H1 (cell line): ENCODE data around the gene CACNG8. TPM values are rescaled to one million over a fixed set of nuclear protein-coding genes. Genes with fewer than 3 reads are reported as not detected.

Experiments
- CTCF ChIA-PET: fragments of 300-600 bp; sonication (Branson Sonifier 250); formaldehyde crosslinking; loops from one replicate; lab custom pipeline; 2021; ENCODE audit not compliant: partially characterized antibody; lab: Charles Lee
- POLR2A ChIA-PET: fragments of 300-600 bp; sonication (Branson Sonifier 250); formaldehyde crosslinking; loops from one replicate; lab custom pipeline; 2021; ENCODE audit warnings: inconsistent platforms; ENCODE audit not compliant: partially characterized antibody; lab: Charles Lee
- DNase-seq, 2 experiments: peaks; one replicate each; pipeline versions ENCODE4 v3.0.0 to v3.0.0-alpha.2; 2010 to 2022; ENCODE audit warnings: low spot score in 2 of 2, low read depth in 1 of 2, mixed read lengths in 1 of 2
- FAIRE-seq: peaks from 2 replicates; lab custom pipeline; 2011; peaks lifted over from hg19 to GRCh38; lab: Jason Lieb, UNC
- H2AFZ ChIP-seq: 2 replicates; pipeline ENCODE4 v1.8.1; 2012; ENCODE audit warnings: low read length, inconsistent platforms
- H2AK5ac ChIP-seq: 2 replicates; pipeline ENCODE4 v1.6.1; 2013; ENCODE audit warnings: low read depth, low read length
- H2BK120ac ChIP-seq: replicated peaks from 2 replicates; pipeline ENCODE3; 2013; ENCODE audit warnings: low read depth, low read length, inconsistent platforms
- H2BK12ac ChIP-seq: 2 replicates; pipeline ENCODE4 v1.6.1; 2013; ENCODE audit warnings: low read depth, low read length
- H2BK15ac ChIP-seq: 2 replicates; pipeline ENCODE4 v1.6.1; 2013; ENCODE audit warnings: low read length
- H2BK20ac ChIP-seq: 2 replicates; pipeline ENCODE4 v1.6.1; 2013; ENCODE audit warnings: low read length
- H2BK5ac ChIP-seq: 2 replicates; pipeline ENCODE4 v1.6.1; 2013; ENCODE audit warnings: low read depth, low read length
- H3K14ac ChIP-seq: 2 replicates; pipeline ENCODE4 v1.6.1; 2013; ENCODE audit warnings: inconsistent platforms; ENCODE audit not compliant: insufficient read length
- H3K18ac ChIP-seq: 2 replicates; pipeline ENCODE4 v1.6.1; 2013; ENCODE audit warnings: low read length; ENCODE audit errors: extremely low read depth
- H3K23ac ChIP-seq: 2 replicates; pipeline ENCODE4 v1.6.1; 2013; ENCODE audit warnings: inconsistent platforms; ENCODE audit not compliant: insufficient read length
- H3K23me2 ChIP-seq: 2 replicates; pipeline ENCODE4 v1.6.1; 2013; ENCODE audit warnings: low read depth, low read length
- H3K27ac ChIP-seq: 2 replicates; pipeline ENCODE4 v1.6.1; 2011; ENCODE audit warnings: low read depth, low read length, inconsistent platforms
- H3K27me3 ChIP-seq, 4 experiments: replicated peaks in 1 of 4; 1 replicate in 1 of 4; 2 replicates in 3 of 4; pipeline versions ENCODE4 v1.6.1 to v1.8.1; 2011 to 2013; ENCODE audit warnings: low read length in 3 of 4, mild to moderate bottlenecking in 3 of 4, inconsistent platforms in 2 of 4, mixed read lengths in 2 of 4, moderate library complexity in 1 of 4; ENCODE audit not compliant: control insufficient read depth in 3 of 4, insufficient read depth in 3 of 4; ENCODE audit errors: extremely low read depth in 1 of 4
- H3K36me3 ChIP-seq, 4 experiments: 2 replicates each; pipeline versions ENCODE4 v1.6.1 to v1.8.1; 2011 to 2013; ENCODE audit warnings: mild to moderate bottlenecking in 4 of 4, low read length in 3 of 4, moderate library complexity in 2 of 4, control low read depth in 1 of 4, inconsistent platforms in 1 of 4; ENCODE audit not compliant: insufficient read depth in 4 of 4, control insufficient read depth in 2 of 4
- H3K4ac ChIP-seq: replicated peaks from 2 replicates; pipeline ENCODE3; 2013; ENCODE audit warnings: low read length, low read depth, mixed read lengths, inconsistent platforms; ENCODE audit not compliant: insufficient read length
- H3K4me1 ChIP-seq, 4 experiments: replicated peaks in 1 of 4; 1 replicate in 1 of 4; 2 replicates in 3 of 4; pipeline versions ENCODE4 v1.6.1 to v1.8.1; 2011 to 2013; ENCODE audit warnings: low read length in 3 of 4, inconsistent platforms in 2 of 4, mixed read lengths in 1 of 4; ENCODE audit not compliant: insufficient read depth in 4 of 4, control insufficient read depth in 3 of 4
- H3K4me2 ChIP-seq, 2 experiments: 2 replicates each; pipeline versions ENCODE4 v1.6.1 to v1.8.1; 2011 to 2013; ENCODE audit warnings: low read depth in 2 of 2, low read length in 2 of 2, control low read depth in 1 of 2, inconsistent platforms in 1 of 2, mild to moderate bottlenecking in 1 of 2; ENCODE audit not compliant: insufficient read depth in 1 of 2
- H3K4me3 ChIP-seq, 4 experiments: fragments of 200-600, 300-600 bp in 1 of 4; sonication (generic), shearing (Covaris generic), sonication (Bioruptor Twin) in 1 of 4; 2 replicates each; pipeline versions ENCODE4 v1.5.1 to v1.8.1; 2011 to 2016; ENCODE audit warnings: low read length in 4 of 4, low read depth in 3 of 4, control low read depth in 2 of 4, inconsistent platforms in 2 of 4, mild to moderate bottlenecking in 2 of 4, mixed read lengths in 1 of 4, moderate library complexity in 1 of 4; ENCODE audit not compliant: insufficient read depth in 2 of 4; ENCODE audit errors: extremely low read depth in 1 of 4
- H3K56ac ChIP-seq: replicated peaks from 2 replicates; pipeline ENCODE3; 2013; ENCODE audit warnings: low read depth, mild to moderate bottlenecking, mixed read lengths, low read length, inconsistent platforms; ENCODE audit not compliant: insufficient read length
- H3K79me1 ChIP-seq: 2 replicates; pipeline ENCODE4 v1.6.1; 2013; ENCODE audit warnings: low read depth, low read length, control low read depth
- H3K79me2 ChIP-seq, 2 experiments: 2 replicates each; pipeline versions ENCODE4 v1.6.1 to v1.8.1; 2012 to 2013; ENCODE audit warnings: low read length in 2 of 2, mild to moderate bottlenecking in 2 of 2, inconsistent platforms in 1 of 2; ENCODE audit not compliant: insufficient read depth in 2 of 2, control insufficient read depth in 1 of 2
- H3K9ac ChIP-seq, 4 experiments: replicated peaks in 1 of 4; 1 replicate in 1 of 4; 2 replicates in 3 of 4; pipeline versions ENCODE4 v1.6.1 to v1.8.1; 2011 to 2013; ENCODE audit warnings: low read depth in 3 of 4, low read length in 3 of 4, control low read depth in 2 of 4, mild to moderate bottlenecking in 2 of 4, moderate library complexity in 2 of 4, inconsistent platforms in 1 of 4; ENCODE audit errors: extremely low read depth in 1 of 4
- H3K9me3 ChIP-seq, 2 experiments: 2 replicates each; pipeline versions ENCODE4 v1.6.1 to v1.8.1; 2012 to 2013; ENCODE audit warnings: mild to moderate bottlenecking in 2 of 2, moderate library complexity in 2 of 2, control low read depth in 1 of 2, inconsistent platforms in 1 of 2, low read depth in 1 of 2, low read length in 1 of 2, mixed read lengths in 1 of 2; ENCODE audit not compliant: insufficient read depth in 2 of 2
- H4K20me1 ChIP-seq, 2 experiments: replicated peaks in 1 of 2; 2 replicates each; pipeline versions ENCODE3 to v1.8.1; 2011 to 2013; ENCODE audit warnings: inconsistent platforms in 2 of 2, low read length in 2 of 2, mild to moderate bottlenecking in 1 of 2; ENCODE audit not compliant: insufficient read depth in 2 of 2, control insufficient read depth in 1 of 2
- H4K5ac ChIP-seq: 2 replicates; pipeline ENCODE4 v1.6.1; 2013; ENCODE audit warnings: low read length, low read depth, mixed read lengths, inconsistent platforms; ENCODE audit not compliant: insufficient read length
- H4K8ac ChIP-seq: 2 replicates; pipeline ENCODE4 v1.8.0; 2013; ENCODE audit warnings: mild to moderate bottlenecking, moderate library complexity, low read length, inconsistent platforms; ENCODE audit not compliant: insufficient read depth; ENCODE audit errors: extremely low read depth
- H4K91ac ChIP-seq: replicated peaks from 2 replicates; pipeline ENCODE3; 2013; ENCODE audit warnings: low read length, mixed read lengths, inconsistent platforms; ENCODE audit not compliant: insufficient read length
- BRCA1 ChIP-seq: IDR thresholded peaks from 2 replicates; pipeline ENCODE4 v1.6.1; 2012; ENCODE audit warnings: low read depth, low read length, improper control_type of control experiment
- CBX8 ChIP-seq: fragments of 300-800, 300-1000 bp; sonication (generic); IDR thresholded peaks from 2 replicates; pipeline ENCODE4 v1.7.1; 2016; ENCODE audit warnings: low read depth, low read length, borderline replicate concordance
- EGR1 ChIP-seq: IDR thresholded peaks from 2 replicates; pipeline ENCODE4 v1.6.1; 2011; ENCODE audit warnings: low read depth, low read length, borderline replicate concordance
- FOSL1 ChIP-seq: IDR thresholded peaks from 2 replicates; pipeline ENCODE4 v1.6.1; 2011; ENCODE audit warnings: mild to moderate bottlenecking, low read depth, low read length, moderate library complexity; ENCODE audit not compliant: insufficient read depth
- HDAC2 ChIP-seq, 2 experiments: fragments of 300-600 bp in 1 of 2; sonication (generic) in 1 of 2; IDR thresholded peaks; 2 replicates each; pipeline ENCODE4 v1.6.1; 2011 to 2012; ENCODE audit warnings: low read depth in 2 of 2, low read length in 2 of 2, mild to moderate bottlenecking in 2 of 2, moderate library complexity in 2 of 2, borderline replicate concordance in 1 of 2, inconsistent platforms in 1 of 2
- HDAC6 ChIP-seq: IDR thresholded peaks from one replicate; pipeline ENCODE4 v1.7.1; 2012; ENCODE audit warnings: low read depth, mild to moderate bottlenecking, inconsistent platforms, low read length, moderate library complexity
- SIN3A ChIP-seq, 2 experiments: IDR thresholded peaks in 1 of 2; conservative IDR thresholded peaks in 1 of 2; 2 replicates each; pipeline ENCODE4 v1.6.1; 2011 to 2012; ENCODE audit warnings: low read length in 2 of 2, improper control_type of control experiment in 1 of 2, low read depth in 1 of 2, mild to moderate bottlenecking in 1 of 2
- SIRT6 ChIP-seq: IDR thresholded peaks from one replicate; pipeline ENCODE4 v1.7.1; 2012; ENCODE audit warnings: low read length, inconsistent platforms
- SP2 ChIP-seq: IDR thresholded peaks from 2 replicates; pipeline ENCODE4 v1.6.1; 2012; ENCODE audit warnings: mild to moderate bottlenecking, low read length, inconsistent platforms
- TCF12 ChIP-seq: IDR thresholded peaks from 2 replicates; pipeline ENCODE4 v1.6.1; 2011; ENCODE audit warnings: low read depth, mild to moderate bottlenecking, low read length
- TEAD4 ChIP-seq: IDR thresholded peaks from 2 replicates; pipeline ENCODE4 v1.6.1; 2012; ENCODE audit warnings: low read depth, low read length, inconsistent platforms, mixed read lengths
- WGBS, 2 experiments: shearing (Covaris generic) in 1 of 2; methylation state at CpG; one replicate each; pipeline versions ENCODE4 v1.1.6 to v1.1.7; 2013 to 2015; ENCODE audit warnings: low lambda C conversion rate in 2 of 2, mixed read lengths in 2 of 2, inconsistent platforms in 1 of 2, low coverage in 1 of 2, missing lambda C conversion rate in 1 of 2; ENCODE audit not compliant: insufficient replicate concordance in 2 of 2, insufficient coverage in 1 of 2, insufficient read length in 1 of 2; ENCODE audit errors: extremely low coverage in 1 of 2, missing lambda C conversion rate in 1 of 2; 5-methylcytosine and 5-hydroxymethylcytosine counted together
- polyA plus RNA-seq, 7 experiments: library from polyadenylated mRNA; depleted of rRNA in 3 of 7; stranded (reverse) in 5 of 7; unstranded in 2 of 7; fragments of >200 nt in 5 of 7; fragments of 200-250 nt in 2 of 7; gene quantifications; 1 replicate in 5 of 7; 2 replicates in 1 of 7; 4 replicates in 1 of 7; pipeline versions ENCODE4 v1.2.1 to v1.2.3, GENCODE V29; 2011 to 2013; ENCODE audit warnings: missing spikeins in 2 of 7, mixed read lengths in 2 of 7
- total RNA-seq: library from RNA; stranded (reverse); fragmentation: NEBNext Ultra II Directional; extraction: Animal tissue kit (Norgen Biotek cat#: 25700); gene quantifications from 2 replicates; pipeline ENCODE4 v1.2.1, GENCODE V29; 2021

CACNG8 gene
- total and polyA plus RNA-seq, 2 of the 8 experiments (the other 6 are each of a cell fraction or from before 2014, with no cell fraction given), result 0.41 to 4.5 TPM

- Histone ChIP-seq H2AFZ (no peak overlapping the region), H3K27ac (no peak overlapping the region), H2AK5ac (no peak overlapping the region), H3K36me3 (peaks cover 13 to 43% (median 25%) of the 10 kb centered on the region in 4 experiments), H3K23ac (no peak overlapping the region), H3K4me2 (no peak overlapping the region), H3K23me2 (peaks cover 2% of the 10 kb centered on the region; the same call in 1 of the 2 replicates), H4K20me1 (peaks cover 8 to 12% of the 10 kb centered on the region in 2 experiments), H2BK120ac (no peak overlapping the region), H3K79me2 (peaks cover 0 to 22% of the 10 kb centered on the region in 2 experiments; a peak in 3 of 4 replicates), H3K9me3 (no peaks in the 10 kb centered on the region), H3K14ac (no peak overlapping the region), H3K4ac (no peak overlapping the region), H3K4me1 (no peaks in the 10 kb centered on the region; a peak in 1 of 7 replicates), H2BK12ac (no peak overlapping the region), H3K56ac (no peak overlapping the region), H2BK20ac (no peak overlapping the region), H3K18ac (no peak overlapping the region), H2BK5ac (no peak overlapping the region), H4K91ac (no peak overlapping the region), H3K79me1 (peaks cover 6% of the 10 kb centered on the region), H4K8ac (no peak overlapping the region), H2BK15ac (no peak overlapping the region), H3K27me3 (peaks cover 0 to 7% (median 1%) of the 10 kb centered on the region in 4 experiments; a peak in 3 of 7 replicates), H4K5ac (no peak overlapping the region), H3K4me3 (no peak overlapping the region), H3K9ac (no peak overlapping the region)
- DNase-seq (peak in 1 of 2 experiments; percentile 91), FAIRE-seq (peak; percentile 60)
- CTCF ChIA-PET, result interaction anchor here (1.0 to 4.9 kb wide), 3 partner anchors 9 to 26 kb away, joined by 3 to 52 read pairs (median 4); no protein-coding TSS in a partner anchor
- POLR2A ChIA-PET, result no interaction called here
- TF ChIP-seq BRCA1 (no peak), CBX8 (no peak), SIRT6 (no peak), SP2 (no peak), TEAD4 (no peak), HDAC2 (IDR thresholded peaks at IDR 0.05; ENCODE audit: borderline replicate concordance in 1 of 2, low read depth in 2 of 2, low read length in 2 of 2) (no peak), TCF12 (no peak), FOSL1 (no peak), SIN3A (conservative IDR thresholded peaks at IDR 0.05 in 1 of 2, IDR thresholded peaks at IDR 0.05 in 1 of 2; ENCODE audit: low read depth in 1 of 2, low read length in 2 of 2) (no peak), EGR1 (no peak), HDAC6 (no peak)
- 87% methylated on average over 7 of the region's 8 CpGs; no CpG with 5 or more reads in 1 of the 2 experiments for WGBS, 2 experiments
Observed at GRCh38 chr19:53915000-53915399, 47.7 kb upstream of the CACNG8 start.
